HG02840 (cell line): Measurements from ENCODE around the gene CBFA2T3.
"Not testable (repeated sequence)": the region's sequence is repeated elsewhere in the genome, so short reads cannot be mapped to it uniquely, and the experiment has no call there.

ENCODE experiments used
- ATAC-seq: cut with Tn5 transposase; IDR thresholded peaks from one replicate; pipeline ENCODE4 v1.9.1; 2021; ENCODE audit warnings: mild to moderate bottlenecking, moderate library complexity, moderate number of reproducible peaks; ENCODE audit not compliant: unreplicated experiment, low FRiP score

Gene CBFA2T3

GRCh38 chr16:88927661-88928060 lies 49.3 kb downstream of the CBFA2T3 start:
- ATAC-seq: no peak

- no peak for ATAC-seq
Measured at GRCh38 chr16:88927010-88927409, 50.0 kb downstream of the CBFA2T3 start.

- ATAC-seq: no peak
Measured at GRCh38 chr16:88926374-88926990, 50.5 kb downstream of the CBFA2T3 start.

GRCh38 chr16:88925540-88925887 lies 51.5 kb downstream of the CBFA2T3 start:
- no peak for ATAC-seq

GRCh38 chr16:88924834-88925539 lies 52.0 kb downstream of the CBFA2T3 start:
- ATAC-seq: no peak

- no peak for ATAC-seq
Measured at GRCh38 chr16:88923926-88924833, 52.8 kb downstream of the CBFA2T3 start.

- no peak for ATAC-seq
Measured at GRCh38 chr16:88923450-88923849, 53.6 kb downstream of the CBFA2T3 start.

GRCh38 chr16:88922826-88923410 lies 54.1 kb downstream of the CBFA2T3 start:
- no peak for ATAC-seq

GRCh38 chr16:88922114-88922825 lies 54.7 kb downstream of the CBFA2T3 start:
- ATAC-seq: no peak

GRCh38 chr16:88921591-88921990 lies 55.4 kb downstream of the CBFA2T3 start:
- no peak for ATAC-seq

GRCh38 chr16:88920618-88921590 lies 56.1 kb downstream of the CBFA2T3 start:
- ATAC-seq: no peak

GRCh38 chr16:88919936-88920335 lies 57.1 kb downstream of the CBFA2T3 start:
- ATAC-seq: no peak

GRCh38 chr16:88918896-88919295 lies 58.1 kb downstream of the CBFA2T3 start:
- not testable (repeated sequence) for ATAC-seq

GRCh38 chr16:88917915-88918627 lies 58.9 kb downstream of the CBFA2T3 start:
- ATAC-seq: no peak

- no peak for ATAC-seq
Measured at GRCh38 chr16:88917146-88917914, 59.7 kb downstream of the CBFA2T3 start.

GRCh38 chr16:88915639-88916327 lies 61.2 kb downstream of the CBFA2T3 start:
- ATAC-seq: no peak

GRCh38 chr16:88914750-88915368 lies 62.1 kb downstream of the CBFA2T3 start:
- ATAC-seq: no peak
